Peyer's patch (tissue), 4 donors: ENCODE data around the gene GDF3.

Experiments used
- POLR2A ChIP-seq, 2 donors: fragments of 450-650 bp; IDR thresholded peaks; one replicate each; pipeline ENCODE4 v1.5.1; 2017; ENCODE audit warnings: antibody characterized with exemption in 2 of 2, mild to moderate bottlenecking in 2 of 2, moderate library complexity in 2 of 2
- TF ChIP-seq, protein P1 (sequence below), 6 experiments: fragments of 450-650 bp in 4 of 6; fragments of 200-600 bp in 2 of 6; sonication (generic) in 1 of 6; IDR thresholded peaks; one replicate each; pipeline ENCODE4 v1.5.1; 2017 to 2019; ENCODE audit warnings: antibody characterized with exemption in 6 of 6, mild to moderate bottlenecking in 3 of 6, moderate library complexity in 1 of 6

DNA sequence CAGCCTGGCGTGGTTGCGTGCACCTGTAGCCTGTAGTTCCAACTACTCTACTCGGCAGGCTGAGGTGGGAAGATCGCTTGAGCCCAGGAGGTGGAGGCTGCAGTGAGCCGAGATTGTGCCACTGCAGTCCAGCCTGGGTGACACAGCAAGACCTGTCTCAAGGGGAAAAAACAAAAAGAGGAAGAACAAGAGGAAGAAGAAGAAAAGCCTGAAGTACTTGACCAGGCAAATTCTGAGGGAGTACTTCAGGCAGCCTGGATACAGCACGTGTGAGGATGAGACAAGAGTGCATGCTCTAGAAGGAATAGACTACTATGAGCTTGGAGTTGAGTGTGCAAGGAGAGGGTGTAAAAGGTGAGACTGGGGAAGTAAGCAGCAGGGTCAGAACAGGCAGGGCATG is 1.8 kb downstream of the GDF3 start:
- TF ChIP-seq POLR2A (IDR thresholded peaks at IDR 0.05): no peak
- TF ChIP-seq, protein P1, sequence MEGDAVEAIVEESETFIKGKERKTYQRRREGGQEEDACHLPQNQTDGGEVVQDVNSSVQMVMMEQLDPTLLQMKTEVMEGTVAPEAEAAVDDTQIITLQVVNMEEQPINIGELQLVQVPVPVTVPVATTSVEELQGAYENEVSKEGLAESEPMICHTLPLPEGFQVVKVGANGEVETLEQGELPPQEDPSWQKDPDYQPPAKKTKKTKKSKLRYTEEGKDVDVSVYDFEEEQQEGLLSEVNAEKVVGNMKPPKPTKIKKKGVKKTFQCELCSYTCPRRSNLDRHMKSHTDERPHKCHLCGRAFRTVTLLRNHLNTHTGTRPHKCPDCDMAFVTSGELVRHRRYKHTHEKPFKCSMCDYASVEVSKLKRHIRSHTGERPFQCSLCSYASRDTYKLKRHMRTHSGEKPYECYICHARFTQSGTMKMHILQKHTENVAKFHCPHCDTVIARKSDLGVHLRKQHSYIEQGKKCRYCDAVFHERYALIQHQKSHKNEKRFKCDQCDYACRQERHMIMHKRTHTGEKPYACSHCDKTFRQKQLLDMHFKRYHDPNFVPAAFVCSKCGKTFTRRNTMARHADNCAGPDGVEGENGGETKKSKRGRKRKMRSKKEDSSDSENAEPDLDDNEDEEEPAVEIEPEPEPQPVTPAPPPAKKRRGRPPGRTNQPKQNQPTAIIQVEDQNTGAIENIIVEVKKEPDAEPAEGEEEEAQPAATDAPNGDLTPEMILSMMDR (IDR thresholded peaks at IDR 0.05): no peak
